Gastrocnemius medialis (tissue), 4 donors: Measurements from ENCODE around the gene VWA3B. TPM values are rescaled to one million over a fixed set of nuclear protein-coding genes. Genes with fewer than 3 reads are reported as not detected.

ENCODE experiments used
- ATAC-seq, 2 donors: fragments of 150-250 bp; one replicate each; pipeline ENCODE4 v1.9.1; 2016
- DNase-seq, 2 donors: peaks; one replicate each; pipeline ENCODE4 v3.0.0-alpha.2; 2019
- H3K27ac ChIP-seq, 4 donors: fragments of 200-600 bp; sonication (generic); 1 replicate in 1 of 4; 2 replicates in 3 of 4; pipeline ENCODE4 v1.5.1; 2016 to 2018; ENCODE audit warnings: mild to moderate bottlenecking in 2 of 4, moderate library complexity in 1 of 4
- H3K27me3 ChIP-seq, 3 donors: fragments of 200-600 bp; sonication (generic) in 2 of 3; 1 replicate in 1 of 3; 2 replicates in 2 of 3; pipeline versions ENCODE4 v1.5.1 to v1.6.0; 2016 to 2019; ENCODE audit warnings: mild to moderate bottlenecking in 1 of 3, moderate library complexity in 1 of 3
- H3K36me3 ChIP-seq, 2 donors: fragments of 200-600 bp; sonication (generic) in 1 of 2; one replicate each; pipeline ENCODE4 v1.5.1; 2017 to 2018
- H3K4me1 ChIP-seq, 2 donors: fragments of 200-600 bp; sonication (generic) in 1 of 2; one replicate each; pipeline ENCODE4 v1.5.1; 2016 to 2017; ENCODE audit warnings: mild to moderate bottlenecking in 2 of 2
- H3K4me3 ChIP-seq, 4 donors: fragments of 200-600 bp; sonication (generic) in 3 of 4; 1 replicate in 1 of 4; 2 replicates in 3 of 4; pipeline ENCODE4 v1.5.1; 2016 to 2019; ENCODE audit warnings: mild to moderate bottlenecking in 2 of 4
- H3K9me3 ChIP-seq, 3 donors: fragments of 200-600 bp; sonication (generic) in 2 of 3; 1 replicate in 1 of 3; 2 replicates in 2 of 3; pipeline ENCODE4 v1.5.1; 2016 to 2019
- CTCF ChIP-seq, 5 experiments: fragments of 450-650 bp in 3 of 5; fragments of 200-600 bp in 2 of 5; sonication (generic) in 2 of 5; IDR thresholded peaks in 4 of 5; conservative IDR thresholded peaks in 1 of 5; 1 replicate in 4 of 5; 2 replicates in 1 of 5; pipeline ENCODE4 v1.5.1; 2016 to 2019; ENCODE audit warnings: antibody characterized with exemption in 5 of 5, mild to moderate bottlenecking in 3 of 5, moderate library complexity in 3 of 5
- POLR2A ChIP-seq, 2 donors: fragments of 450-650 bp; IDR thresholded peaks; one replicate each; pipeline ENCODE4 v1.6.1; 2017; ENCODE audit warnings: antibody characterized with exemption in 2 of 2, mild to moderate bottlenecking in 2 of 2, moderate library complexity in 2 of 2
- in situ Hi-C, 4 donors: fragments of 200-750 bp; cut with MboI; loops; one replicate each; pipeline versions ENCODE4 v1.15.0 to v1.8.0; 2017; ENCODE audit warnings: low sequenced_read_pairs in 4 of 4
- intact Hi-C: fragments of 100-400 bp; cut with DNase I; formaldehyde crosslinking; loops from one replicate; pipeline ENCODE4 v1.15.1; 2023; ENCODE audit warnings: low total_unique reads
- total RNA-seq, 4 donors: library from RNA; depleted of rRNA; stranded (reverse); fragments of >200 nt; gene quantifications; one replicate each; pipeline versions ENCODE4 v1.1.0 to v1.2.3, GENCODE V29; 2016

Gene VWA3B
- total RNA-seq, 4 donors from 2014 or later, result not detected

GRCh38 chr2:98089941-98090340, 3.0 kb downstream of the VWA3B start:
- TF ChIP-seq POLR2A (IDR thresholded peaks at IDR 0.05) (no peak), CTCF (IDR thresholded peaks at IDR 0.05 in 4 of 5, conservative IDR thresholded peaks at IDR 0.05 in 1 of 5) (no peak)
- Histone ChIP-seq H3K4me3 (no peak overlapping the region), H3K4me1 (peaks cover 4 to 17% of the 10 kb centered on the region in 2 donors), H3K36me3 (no peaks in the 10 kb centered on the region), H3K27me3 (no peaks in the 10 kb centered on the region), H3K27ac (no peak overlapping the region), H3K9me3 (no peaks in the 10 kb centered on the region)
- intact Hi-C loops, result loop anchor here (5.0 kb wide), 2 partner anchors 42 to 82 kb away; no protein-coding TSS in a partner anchor
- ATAC-seq (no peak), DNase-seq (no peak)
- in situ Hi-C loops, result no loop called here

- Histone ChIP-seq H3K4me3 (no peak overlapping the region), H3K27ac (no peak overlapping the region), H3K36me3 (no peaks in the 10 kb centered on the region), H3K27me3 (no peaks in the 10 kb centered on the region), H3K9me3 (no peaks in the 10 kb centered on the region), H3K4me1 (peaks cover 4 to 17% of the 10 kb centered on the region in 2 donors)
- TF ChIP-seq CTCF (IDR thresholded peaks at IDR 0.05 in 4 of 5, conservative IDR thresholded peaks at IDR 0.05 in 1 of 5), result no peak
- no peak for TF ChIP-seq POLR2A (IDR thresholded peaks at IDR 0.05)
- intact Hi-C loops (no loop called here), in situ Hi-C loops (no loop called here)
- ATAC-seq, result no peak
- no peak for DNase-seq
Measured at GRCh38 chr2:98090951-98091350, 4.0 kb downstream of the VWA3B start.

GRCh38 chr2:98091738-98092137, 4.8 kb downstream of the VWA3B start:
- TF ChIP-seq CTCF (IDR thresholded peaks at IDR 0.05 in 4 of 5, conservative IDR thresholded peaks at IDR 0.05 in 1 of 5) (no peak), POLR2A (IDR thresholded peaks at IDR 0.05) (no peak)
- Histone ChIP-seq H3K27ac (no peak overlapping the region), H3K36me3 (no peaks in the 10 kb centered on the region), H3K27me3 (no peaks in the 10 kb centered on the region), H3K4me3 (no peak overlapping the region), H3K9me3 (no peaks in the 10 kb centered on the region), H3K4me1 (peaks cover under 1 to 11% of the 10 kb centered on the region in 2 donors)
- ATAC-seq, result no peak
- in situ Hi-C loops, result no loop called here
- intact Hi-C loops, result no loop called here
- no peak for DNase-seq

- Histone ChIP-seq H3K4me1 (no peaks in the 10 kb centered on the region), H3K27ac (no peak overlapping the region), H3K27me3 (no peaks in the 10 kb centered on the region), H3K36me3 (no peaks in the 10 kb centered on the region), H3K4me3 (no peak overlapping the region), H3K9me3 (no peaks in the 10 kb centered on the region)
- no peak for DNase-seq
- TF ChIP-seq POLR2A (IDR thresholded peaks at IDR 0.05) (no peak), CTCF (IDR thresholded peaks at IDR 0.05 in 4 of 5, conservative IDR thresholded peaks at IDR 0.05 in 1 of 5) (no peak)
- no peak for ATAC-seq
- in situ Hi-C loops, result no loop called here
- intact Hi-C loops, result no loop called here
Measured at GRCh38 chr2:98093146-98093545, 6.2 kb downstream of the VWA3B start.

GRCh38 chr2:98093611-98094010, 6.6 kb downstream of the VWA3B start:
- in situ Hi-C loops (no loop called here), intact Hi-C loops (no loop called here)
- Histone ChIP-seq H3K36me3 (no peaks in the 10 kb centered on the region), H3K4me1 (no peaks in the 10 kb centered on the region), H3K27me3 (no peaks in the 10 kb centered on the region), H3K9me3 (no peaks in the 10 kb centered on the region), H3K4me3 (no peak overlapping the region), H3K27ac (no peak overlapping the region)
- no peak for TF ChIP-seq CTCF (IDR thresholded peaks at IDR 0.05 in 4 of 5, conservative IDR thresholded peaks at IDR 0.05 in 1 of 5)
- no peak for TF ChIP-seq POLR2A (IDR thresholded peaks at IDR 0.05)
- DNase-seq, result no peak
- no peak for ATAC-seq
